ENCODE data around the gene APBA2.

The APBA2 gene

DNA sequence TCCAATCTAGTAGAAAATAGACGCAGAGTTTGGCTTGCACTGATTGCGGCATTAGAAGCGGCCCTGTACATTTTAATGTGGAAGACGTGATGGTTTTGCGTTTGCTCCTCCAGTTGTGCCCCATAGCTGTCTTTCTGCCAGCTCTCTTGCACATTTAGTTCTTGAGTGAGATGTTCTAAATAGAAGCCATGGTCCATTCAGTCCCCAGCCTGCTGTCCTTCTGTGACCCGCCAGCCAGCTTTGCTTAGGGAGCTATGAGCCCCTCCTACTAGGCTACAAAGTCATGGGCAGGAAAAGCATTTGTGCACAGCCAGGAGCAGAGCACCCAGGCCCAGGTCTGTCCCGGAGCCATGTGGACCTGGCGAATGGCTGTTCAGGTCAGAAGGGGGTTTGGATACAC is 50.3 kb downstream of the APBA2 start:
- DNase-seq (ENCODE audit: low read depth), result no peak

DNA sequence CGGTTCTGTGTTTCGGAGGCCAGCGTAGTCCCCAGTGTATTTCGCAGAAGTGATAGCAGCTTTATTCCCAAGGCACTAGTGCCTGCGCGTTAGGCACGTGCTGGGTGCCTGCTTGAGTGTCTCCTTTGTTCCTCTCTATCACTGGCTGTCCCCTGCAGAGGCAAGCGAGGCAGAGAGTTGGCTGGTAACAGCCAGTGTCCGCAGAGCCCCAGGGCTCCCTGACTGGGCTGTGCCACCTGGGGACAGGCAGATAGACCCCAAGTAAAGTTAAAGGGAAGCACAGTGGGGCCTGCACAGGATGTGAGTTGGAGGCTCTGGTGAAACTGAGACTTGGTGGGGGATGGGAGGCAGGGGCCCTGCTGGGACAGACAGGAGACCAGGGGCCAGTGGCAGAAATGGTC is 50.7 kb downstream of the APBA2 start:
- DNase-seq (ENCODE audit: low read depth), result no peak

DNA sequence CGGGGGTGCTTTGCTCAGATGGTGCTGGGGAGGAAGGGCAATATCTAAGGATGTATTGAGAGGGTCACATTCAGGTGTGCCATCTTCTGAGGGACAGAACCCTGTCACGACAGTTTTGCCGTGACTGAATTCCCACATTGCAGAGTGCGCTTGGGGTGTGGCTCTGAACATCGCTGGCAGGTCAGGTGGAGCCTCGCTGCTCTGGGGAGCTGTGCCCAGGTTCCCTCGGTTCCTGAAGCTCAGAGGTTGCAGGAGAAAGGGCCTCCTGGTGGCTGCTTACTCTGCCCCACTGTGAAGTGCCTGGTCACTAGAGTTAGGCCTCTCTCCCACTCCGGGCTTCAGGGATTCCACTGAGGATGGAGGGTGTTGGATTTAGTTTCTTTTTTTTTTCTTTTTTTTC is 51.5 kb downstream of the APBA2 start:
- no peak for DNase-seq (ENCODE audit: low read depth)

DNA sequence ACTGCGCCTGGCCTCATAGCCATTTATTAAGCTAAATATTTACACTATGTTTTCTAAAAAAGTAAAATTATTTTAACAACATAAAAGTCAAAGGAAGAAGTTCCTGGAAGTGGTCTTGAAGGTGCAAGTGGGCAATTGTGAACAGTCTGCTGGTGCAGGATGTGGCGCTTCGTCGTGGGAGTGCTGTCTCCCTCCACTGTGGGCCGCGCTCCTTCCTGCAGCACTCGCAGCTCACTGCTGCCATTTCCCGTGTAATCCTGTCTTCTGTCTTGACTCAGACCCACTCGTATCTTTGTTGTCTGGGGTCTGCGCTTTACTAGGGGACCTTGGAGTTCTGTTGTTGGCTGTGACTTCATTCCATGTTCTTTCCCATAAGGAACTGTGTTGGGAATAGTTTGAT is 56.3 kb downstream of the APBA2 start:
- DNase-seq (ENCODE audit: low read depth), result no peak

DNA sequence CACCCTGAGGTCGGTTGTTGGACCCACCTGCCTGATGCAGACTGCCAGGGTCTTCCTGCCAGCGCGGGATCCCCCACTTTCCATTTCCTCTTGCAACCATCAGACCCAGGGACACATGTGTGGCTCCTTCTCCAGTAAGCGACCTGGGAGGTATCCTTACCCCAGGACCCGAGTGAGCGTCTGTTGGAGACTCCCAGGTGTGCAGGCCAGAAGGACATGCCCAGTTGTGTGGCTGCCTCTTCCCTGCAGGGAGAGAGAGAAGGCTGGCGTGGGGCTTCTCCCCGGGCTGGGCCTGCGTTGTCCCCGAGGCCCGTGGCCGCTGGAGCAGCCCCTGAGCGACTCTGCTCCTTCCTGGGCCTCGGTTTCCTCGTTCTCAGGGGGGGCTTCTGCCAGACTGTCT is 56.8 kb downstream of the APBA2 start:
- no peak for DNase-seq (ENCODE audit: low read depth)

DNA sequence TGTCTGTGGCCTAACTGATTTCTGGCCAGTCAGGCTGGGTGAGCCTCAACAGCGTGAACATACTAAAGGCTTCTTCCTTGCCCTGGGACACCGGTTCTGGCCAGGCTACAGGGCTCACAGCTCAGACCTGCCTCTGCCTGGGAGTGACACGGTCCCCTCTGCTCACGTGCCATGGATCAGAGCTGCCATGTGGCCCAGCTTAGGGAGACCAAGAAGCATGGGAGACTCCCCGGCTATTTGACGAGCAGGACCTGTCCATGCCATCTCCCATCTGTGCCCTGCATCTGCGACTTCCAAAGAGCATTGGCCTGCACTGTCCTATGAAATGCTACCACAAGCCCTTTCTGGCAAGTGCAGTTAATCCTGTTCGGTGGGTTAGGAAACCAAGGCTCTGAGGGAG is 57.4 kb downstream of the APBA2 start:
- no peak for DNase-seq (ENCODE audit: low read depth)

DNA sequence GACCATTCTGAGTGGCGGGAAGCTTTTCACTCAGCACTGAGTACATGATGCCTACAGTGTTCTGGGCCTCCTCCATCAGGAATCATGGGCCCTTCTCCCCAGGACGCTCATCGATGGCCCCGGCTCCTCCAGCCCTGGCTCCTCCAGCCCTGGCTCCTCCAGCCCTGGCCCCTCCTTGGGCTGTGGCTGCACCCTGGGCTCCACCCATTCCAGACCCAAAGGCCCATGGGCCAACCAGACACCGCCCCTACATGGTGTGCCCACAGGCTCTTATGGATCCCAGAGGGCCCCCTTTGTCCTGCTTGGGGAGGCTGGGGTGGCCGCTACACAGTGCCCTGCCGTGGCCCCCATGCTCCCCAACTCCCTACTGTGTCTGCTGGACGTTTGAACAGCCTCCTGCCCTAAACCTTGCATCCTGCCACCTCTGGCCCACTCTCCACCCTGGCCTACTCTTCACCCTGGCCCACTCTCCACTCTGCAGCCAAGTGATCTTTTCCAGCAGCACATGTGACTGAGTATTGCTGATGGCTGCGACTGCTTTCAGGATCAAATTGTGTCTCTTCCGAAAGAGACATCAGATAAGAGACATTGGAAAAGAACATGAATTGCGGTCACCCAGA is 57.9 kb downstream of the APBA2 start:
- no peak for DNase-seq (ENCODE audit: low read depth)

DNA sequence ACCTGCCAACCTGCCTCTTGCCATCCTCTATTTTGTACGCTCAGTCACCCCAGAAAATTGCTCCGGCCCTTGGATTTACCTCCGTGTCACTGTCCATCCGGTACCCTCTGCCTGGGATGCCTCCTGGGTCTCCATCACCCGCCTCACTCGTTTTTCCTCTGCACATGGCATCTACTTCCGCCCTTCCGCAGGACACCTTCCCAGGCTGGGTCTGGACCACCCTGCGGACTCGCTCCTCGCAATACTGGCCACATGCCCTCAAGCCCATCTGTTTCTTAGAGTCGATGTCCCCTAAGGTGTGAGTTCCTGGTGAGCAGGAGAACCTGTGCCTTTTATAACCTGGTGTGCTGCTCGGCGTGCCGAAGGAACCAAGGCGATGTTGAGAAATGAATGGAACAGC is 58.5 kb downstream of the APBA2 start:
- DNase-seq (ENCODE audit: low read depth), result no peak

DNA sequence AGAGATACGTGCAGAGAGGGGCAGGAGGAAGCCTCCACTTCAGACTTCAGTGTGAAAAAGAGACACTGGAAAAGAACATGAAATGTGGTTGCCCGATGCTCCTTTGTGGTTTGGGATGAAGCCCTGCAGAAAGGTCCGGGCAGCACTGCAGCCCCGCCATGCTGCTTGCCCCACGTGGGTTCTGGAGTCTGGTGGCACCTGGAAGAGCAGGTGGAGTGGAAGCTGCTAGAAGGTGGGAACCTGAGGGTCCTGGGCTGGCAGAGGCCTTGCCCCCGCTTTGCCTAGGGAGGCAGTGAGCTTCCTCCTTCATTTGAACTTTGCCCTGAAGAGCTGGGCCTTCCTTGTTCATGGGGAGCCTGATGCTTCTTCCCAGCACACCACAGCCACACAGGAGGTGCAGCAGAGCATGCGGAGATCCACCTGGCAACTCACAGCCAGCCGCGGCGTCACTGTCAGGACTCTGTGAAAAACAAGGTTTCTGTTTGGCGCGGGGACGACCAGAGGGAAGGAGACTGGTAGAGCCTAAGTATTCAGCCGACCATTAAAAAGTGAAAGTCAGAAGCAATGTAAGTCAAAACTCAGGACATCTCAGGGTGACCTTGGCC is 59.0 kb downstream of the APBA2 start:
- DNase-seq (ENCODE audit: low read depth), result no peak

DNA sequence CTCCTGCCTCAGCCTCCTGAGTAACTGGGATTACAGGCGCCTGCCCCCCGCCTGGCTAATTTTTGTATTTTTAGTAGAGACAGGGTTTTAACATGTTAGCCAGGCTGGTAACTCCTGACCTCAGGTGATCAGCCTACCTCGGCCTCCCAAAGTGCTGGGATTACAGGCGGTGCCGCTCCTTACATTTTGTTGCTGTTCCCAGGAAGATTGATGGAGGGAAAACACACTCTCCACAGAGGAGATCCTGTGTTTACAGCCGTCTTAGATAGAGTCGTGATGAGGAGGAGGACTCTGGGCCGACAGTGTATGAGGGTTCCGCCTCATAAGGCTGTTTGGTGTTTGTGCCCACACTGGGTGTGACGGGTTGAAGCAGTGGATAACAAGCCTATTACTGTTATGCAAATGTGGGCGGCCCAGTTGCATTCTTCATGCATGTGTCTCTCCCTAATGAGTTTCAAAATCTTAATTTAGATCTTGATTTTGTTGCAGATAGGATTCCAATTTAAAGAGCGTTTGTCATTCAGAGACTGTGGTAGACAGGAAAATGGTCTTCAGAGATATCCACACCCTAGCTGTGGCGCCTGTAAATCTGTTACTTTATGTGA is 60.0 kb downstream of the APBA2 start:
- no peak for DNase-seq (ENCODE audit: low read depth)

DNA sequence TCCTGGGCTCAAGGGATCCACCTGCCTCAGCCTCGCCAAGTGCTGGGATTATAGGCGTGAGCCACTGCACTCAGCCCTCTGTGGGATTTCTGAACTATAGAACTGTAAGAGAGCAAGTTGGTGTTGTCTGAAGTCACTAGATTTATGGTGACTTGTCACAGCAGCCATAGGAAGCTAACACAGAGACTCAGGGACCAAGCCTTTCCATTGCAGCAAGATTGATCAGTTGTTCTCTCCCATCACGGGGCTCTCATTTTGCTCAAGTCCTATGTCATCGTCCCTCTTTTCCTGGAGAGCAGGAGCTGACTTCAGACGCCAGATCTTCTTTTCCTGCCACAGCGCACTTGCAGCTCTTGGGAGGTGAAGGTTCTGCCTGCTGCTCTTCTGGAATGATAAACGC is 61.0 kb downstream of the APBA2 start:
- DNase-seq (ENCODE audit: low read depth), result no peak

DNA sequence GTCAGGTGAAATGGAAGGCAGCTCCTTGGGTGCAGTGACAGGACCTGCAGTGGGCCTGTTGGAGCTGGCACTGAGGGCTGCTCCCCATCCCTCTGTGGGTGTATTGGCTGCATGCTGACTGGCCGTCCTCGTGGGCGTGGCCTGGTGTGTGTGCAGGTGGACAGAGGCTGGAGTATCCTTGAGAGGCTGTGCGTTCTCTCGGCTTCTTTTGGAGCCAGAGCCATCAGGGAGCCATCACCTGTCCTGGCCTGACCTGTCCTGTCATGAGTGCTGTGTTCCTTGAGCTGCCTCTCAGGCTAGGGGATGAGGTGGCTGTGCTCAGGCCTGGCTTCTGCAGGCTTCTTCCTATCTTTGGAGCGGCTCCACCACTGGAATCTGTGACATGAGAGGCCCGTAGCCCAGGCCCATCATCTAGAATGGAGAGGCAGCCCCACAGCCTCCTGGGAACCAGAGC is 61.5 kb downstream of the APBA2 start:
- no peak for DNase-seq (ENCODE audit: low read depth)

DNA sequence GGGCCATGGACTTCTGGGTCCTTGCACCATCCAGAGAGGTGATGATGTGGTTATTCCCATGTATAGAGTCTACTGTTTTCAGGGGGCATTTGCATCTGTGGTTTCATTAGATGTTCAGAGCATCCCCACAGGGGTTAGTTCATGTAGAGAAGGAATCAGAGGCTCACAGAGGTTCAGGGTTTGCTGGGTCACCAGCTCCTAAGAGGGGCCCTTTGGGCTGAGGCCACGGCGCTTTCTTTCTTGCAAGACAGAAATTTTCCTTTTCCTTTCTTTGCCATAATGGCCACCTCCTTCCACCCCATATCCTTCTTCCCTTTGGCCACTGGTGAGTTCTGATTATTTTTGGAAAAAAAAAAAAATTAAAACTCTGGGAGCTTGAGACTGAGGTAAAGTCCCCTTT is 62.3 kb downstream of the APBA2 start:
- no peak for DNase-seq (ENCODE audit: low read depth)

DNA sequence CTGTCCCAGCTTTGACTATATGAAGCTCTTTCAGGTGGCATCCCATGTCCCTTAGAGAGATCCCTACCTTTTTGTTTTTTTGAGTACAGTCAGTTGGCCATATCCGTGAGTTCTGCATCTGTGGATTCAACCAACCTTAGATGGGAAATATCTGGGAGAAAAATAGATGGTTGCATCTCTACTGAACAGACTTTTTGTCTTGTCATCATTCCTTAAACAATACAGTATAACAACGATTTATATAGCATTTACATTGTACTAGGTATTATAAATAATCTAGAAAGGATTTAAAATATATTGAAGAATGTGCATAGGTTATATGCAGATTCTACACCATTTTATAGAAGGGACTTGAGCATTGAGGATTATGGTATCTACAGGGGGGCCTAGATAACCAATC is 65.1 kb downstream of the APBA2 start:
- no peak for DNase-seq (ENCODE audit: low read depth)

DNA sequence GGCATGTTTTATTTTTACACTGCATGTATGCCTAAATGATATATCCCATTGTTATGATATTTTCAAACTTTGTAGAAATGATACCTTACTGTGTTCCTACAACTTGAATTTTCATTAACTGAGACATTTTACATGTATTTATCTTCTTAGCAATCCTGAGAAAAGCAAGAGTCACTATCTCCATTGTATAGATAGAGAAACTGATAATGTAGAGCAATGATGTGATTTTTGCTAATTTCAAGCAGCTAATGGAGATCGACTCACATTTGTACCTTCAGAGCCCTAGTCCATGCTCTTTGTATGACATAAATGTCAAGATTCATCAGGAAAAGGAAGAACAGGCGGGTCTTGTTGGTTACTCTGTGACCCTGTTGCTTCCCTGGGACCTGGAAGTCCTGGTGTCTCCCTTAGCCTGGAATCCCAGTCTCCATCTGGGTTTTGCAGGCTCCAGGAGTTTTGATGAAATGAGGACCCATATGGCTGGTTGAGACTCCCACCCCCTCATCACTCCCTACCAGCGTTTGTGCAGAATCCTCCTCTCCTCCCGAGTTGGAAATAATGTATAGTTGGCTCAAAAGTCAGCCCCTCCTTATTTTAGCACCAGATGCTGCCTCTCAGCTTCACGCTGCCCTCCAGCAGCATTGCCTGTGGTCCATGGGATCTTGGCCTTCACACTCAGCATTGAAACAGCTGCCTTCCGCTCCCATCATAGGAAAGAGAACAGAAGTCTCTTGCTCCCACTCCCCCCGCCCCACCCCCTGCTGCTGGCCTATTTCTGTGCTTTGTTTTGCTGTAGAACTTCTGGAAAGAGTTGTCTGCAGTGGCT is 67.1 kb downstream of the APBA2 start:
- DNase-seq (ENCODE audit: low read depth), result no peak

DNA sequence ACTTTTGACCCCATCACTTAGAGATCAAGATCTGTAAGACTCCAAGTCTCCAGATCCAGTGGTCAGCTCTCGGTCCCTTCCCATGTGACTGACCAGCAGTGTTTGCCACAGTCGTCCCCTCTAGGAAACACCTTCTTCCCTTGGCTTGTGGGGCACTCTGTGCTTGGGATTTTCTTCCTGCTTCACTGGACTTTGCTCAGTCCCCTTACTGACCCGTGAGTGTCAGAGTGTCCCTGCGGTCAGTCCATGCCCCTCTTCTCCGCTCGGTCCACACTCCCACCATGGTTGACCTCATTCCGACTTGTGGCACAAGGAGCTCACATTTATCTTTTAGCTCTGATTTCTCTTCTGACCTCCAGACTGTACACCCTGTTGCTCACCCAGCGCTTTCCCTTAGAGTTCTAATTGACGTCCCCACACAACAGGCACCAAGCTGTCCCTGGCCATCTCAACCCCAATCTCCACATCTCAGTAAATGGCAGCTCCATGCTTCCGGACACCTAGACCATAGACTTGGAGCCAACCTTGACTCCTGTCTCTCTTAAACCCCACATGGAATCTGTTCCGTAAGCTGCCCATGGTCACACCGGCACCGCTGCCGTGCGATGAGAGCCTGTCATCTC is 67.9 kb downstream of the APBA2 start:
- no peak for DNase-seq (ENCODE audit: low read depth)

DNA sequence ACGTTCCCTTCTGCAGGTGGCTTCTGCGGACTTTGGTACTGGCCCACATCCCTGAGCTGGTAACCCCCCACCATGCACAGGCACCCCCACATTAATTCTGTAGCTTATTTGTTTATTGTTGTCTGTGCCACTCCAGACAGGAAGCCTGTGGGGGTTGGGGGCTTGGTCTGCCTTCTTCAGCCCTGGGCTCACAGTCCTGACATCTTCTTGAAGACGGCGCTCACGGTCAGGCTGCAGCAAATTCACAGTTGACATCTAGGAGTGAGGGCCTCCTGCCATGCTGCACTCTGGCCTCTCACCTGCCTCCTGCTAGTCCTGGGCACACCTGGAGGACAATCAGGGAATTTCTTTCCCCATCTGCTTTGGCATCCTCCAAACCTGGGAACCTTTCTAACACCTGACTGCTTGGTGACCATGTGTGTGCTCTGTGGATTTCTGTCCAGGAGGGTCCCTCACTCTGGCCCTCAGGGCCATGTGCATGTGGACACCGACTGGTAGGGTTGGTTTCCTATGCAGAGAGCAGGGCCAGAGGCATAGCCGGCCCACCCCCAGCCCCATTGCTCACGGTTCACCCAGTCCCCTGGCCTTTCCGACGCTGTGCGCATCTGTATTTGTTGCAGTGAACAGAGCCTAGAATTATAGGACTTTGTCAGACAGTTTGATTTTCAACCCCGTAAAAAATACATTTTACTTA is 68.8 kb downstream of the APBA2 start:
- no peak for DNase-seq (ENCODE audit: low read depth)

DNA sequence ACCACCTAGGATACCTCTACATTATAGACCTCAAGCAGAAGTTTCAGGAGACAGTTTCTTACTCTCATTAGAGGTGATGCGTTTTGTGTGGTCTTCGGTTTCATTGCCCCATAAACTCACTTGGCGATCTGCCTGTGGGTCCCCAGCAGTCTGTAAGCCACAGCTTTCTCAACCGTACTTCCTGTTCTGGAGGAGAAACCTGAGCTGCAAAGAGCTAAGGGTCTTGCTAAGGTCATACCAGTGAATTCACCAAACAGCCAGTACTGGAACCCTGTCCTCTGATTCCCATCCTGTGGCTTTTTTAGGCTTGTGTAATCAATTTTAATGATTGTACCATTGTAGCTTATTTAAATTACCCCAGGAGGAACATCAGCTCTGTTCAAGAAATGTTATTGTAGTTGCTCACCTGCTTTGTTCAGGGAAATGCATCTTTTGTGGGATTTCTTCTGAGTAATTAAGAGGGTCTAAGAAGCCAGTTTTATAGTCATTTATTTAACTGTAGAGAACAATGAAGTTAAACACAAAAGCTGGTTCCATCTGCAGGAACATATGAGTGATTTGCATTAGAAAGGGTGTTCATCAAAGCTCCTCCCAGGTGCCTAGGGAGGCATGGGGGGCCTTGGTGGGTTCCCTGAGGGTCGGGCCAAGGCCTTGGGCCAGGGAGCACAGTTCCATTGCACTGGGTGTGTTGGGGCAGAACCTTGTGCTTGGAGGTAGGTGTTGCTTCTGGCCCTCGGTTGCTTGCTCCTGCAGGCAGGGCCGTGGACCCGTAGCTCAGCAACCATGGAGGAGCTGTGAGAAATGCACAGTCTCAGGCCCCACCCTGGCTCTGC is 69.6 kb downstream of the APBA2 start:
- no peak for DNase-seq (ENCODE audit: low read depth)

DNA sequence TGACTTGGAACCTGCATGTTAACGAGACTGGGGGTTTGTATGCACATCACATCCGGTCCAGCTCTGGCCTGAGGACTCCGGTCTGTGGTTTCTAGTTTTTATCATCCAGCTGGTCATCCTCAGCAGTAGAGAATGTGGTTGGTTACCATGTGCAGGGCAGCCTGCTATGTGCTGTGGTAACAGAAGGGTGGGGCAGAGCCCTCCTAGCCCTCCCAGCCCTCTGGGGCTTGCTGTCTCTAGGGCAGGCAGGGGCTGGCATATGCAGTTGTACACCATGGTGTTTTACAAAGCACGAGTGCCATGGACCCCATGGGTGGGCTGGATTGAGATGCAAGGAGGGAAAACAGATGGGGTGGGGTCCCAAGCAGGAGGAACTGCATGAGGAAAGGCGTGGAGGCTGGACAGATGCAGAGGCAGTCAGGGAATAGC is 70.2 kb downstream of the APBA2 start:
- DNase-seq (ENCODE audit: low read depth), result no peak

DNA sequence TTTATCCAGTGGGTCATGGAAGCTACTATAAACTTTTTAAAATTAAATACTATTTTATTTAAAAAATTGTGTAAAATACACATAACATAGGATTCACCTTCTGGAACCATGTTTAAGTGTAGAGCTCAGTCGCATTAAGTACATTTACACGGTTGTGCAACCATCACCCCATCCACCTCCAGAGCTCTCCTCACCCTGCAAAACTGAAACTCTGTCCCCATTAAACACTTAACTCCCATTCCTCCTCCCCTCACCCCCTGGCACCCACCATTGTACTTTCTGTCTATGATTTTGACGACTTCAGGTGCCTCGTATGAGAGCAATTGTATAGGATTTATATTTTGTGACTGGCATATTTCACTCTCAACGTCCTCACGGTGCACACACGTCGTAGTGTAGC is 70.7 kb downstream of the APBA2 start:
- no peak for DNase-seq (ENCODE audit: low read depth)
